Superior temporal gyrus (tissue), 1 donor: ENCODE measurements around the gene BIRC5.

Source experiments
- DNase-seq: peaks from one replicate; pipeline ENCODE4 v3.0.0-alpha.2; 2016; ENCODE audit errors: extremely low spot score

BIRC5 gene

DNA sequence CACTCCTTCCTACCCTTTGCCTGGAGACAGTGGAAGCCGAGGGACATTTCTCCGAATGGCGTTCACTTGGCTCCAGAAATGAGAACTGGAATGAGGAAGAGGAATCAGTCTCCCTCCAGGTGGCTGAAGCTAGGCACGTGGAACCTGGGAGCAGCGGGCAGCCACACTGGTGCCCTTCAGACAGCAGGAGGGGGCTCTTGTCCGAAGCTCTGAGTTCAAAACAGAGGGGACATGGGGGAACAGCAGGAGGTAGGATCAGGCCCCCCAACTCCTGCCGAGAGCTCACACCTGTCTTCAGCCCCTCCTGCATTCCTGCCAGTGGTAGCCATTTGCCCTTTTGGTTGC lies 58.8 kb downstream of the BIRC5 start:
- no peak for DNase-seq

DNA sequence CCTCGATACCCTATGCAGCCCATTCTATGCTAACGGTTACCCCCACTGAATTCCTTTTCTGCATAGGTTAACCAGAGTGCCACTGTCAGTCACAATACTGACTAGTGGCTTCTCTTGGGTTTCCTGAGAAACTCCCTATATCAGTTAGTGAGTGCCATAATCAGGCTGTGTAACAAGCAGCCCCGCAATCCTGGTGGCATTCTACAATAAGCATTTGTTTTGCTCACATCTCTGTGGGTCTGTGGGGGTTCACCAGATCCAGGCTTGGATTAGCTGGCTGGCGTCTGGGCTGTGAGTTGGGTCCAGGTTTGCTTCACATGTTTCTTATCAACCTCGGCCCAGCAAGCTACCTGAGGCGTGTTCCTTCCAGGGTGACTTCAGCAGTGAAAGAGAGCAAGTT lies 59.8 kb downstream of the BIRC5 start:
- DNase-seq = no peak
